ENCODE data around the gene LPP. TPM values are rescaled to one million over a fixed set of nuclear protein-coding genes. Genes with fewer than 3 reads are reported as not detected.

LPP gene
- total RNA-seq, 8 experiments from 2014 or later: 6.0 to 77.8 (median 15.4) TPM

DNA sequence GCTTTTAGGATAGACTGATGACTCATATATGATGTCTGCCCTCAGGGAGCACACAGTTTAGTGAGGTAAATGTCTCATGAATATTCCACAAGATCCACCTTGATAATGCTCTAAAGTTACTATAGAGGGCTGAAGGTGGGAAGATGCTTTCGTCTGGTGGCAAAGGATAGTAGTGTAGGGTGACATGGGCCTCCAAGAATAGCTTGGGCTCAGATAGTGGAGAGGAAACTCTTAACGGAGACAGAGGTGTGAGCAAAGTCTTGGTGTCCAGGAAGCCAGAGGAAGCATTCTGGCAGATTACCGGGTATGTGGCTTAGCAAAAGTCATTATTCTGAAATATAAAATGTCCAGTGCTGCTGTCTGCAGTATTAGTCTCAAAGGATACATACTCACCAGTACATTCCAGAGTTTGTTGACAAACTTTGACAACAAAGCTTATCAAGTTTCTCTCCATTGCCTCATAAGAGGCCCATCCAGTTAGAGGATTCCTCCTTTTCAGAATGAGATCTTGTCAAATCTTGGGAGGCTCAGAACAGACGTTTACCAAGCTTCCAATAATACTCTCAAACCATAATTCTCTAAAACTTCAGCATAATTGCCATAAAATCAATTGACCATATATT, 316.7 kb downstream of the LPP start:
- 71 to 100% (median 95%) methylated on average over 1 to 4 of the region's 4 CpGs; no CpG with 5 or more reads in 1 of the 10 experiments for WGBS, 10 experiments
- Histone ChIP-seq H3K4me3 (no peak overlapping the region), H3K4me1 (replicated peaks in 1 of 2) (peaks cover 0 to 9% of the 10 kb centered on the region in 2 donors), H3K27ac (no peak overlapping the region)
- no peak for ATAC-seq (replicated peaks in 6 of 8)
- in situ Hi-C loops (cut with MboI; ENCODE audit: low pct_unique_long_range_greater_than_20kb in 2 of 9, low sequenced_read_pairs in 9 of 9, unreplicated experiment in 9 of 9): no loop called here

DNA sequence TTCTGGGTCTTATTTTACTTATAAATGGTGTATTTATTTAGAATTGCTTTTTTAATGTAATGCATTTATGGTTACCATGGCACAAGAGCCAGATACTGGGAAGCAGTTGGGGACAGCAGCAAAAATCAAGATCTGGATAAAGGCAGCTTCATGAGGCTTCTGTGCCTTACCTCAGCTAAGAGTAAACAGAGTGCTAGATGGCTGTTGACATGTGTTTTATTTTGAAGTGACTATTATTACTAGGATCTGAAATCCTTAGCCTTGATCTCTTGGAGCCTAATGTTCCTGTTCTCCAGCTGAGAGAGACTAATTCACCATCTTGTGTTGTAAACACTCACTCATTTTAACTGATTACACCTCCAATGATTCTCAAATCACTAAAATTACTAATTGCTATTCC, 317.8 kb downstream of the LPP start:
- H3K4me3 ChIP-seq: no peak overlapping the region
- peaks cover 0 to 12% of the 10 kb centered on the region in 2 donors for H3K4me1 ChIP-seq (replicated peaks in 1 of 2)
- ATAC-seq (replicated peaks in 6 of 8): peak in 5 of 8 experiments; percentile 32 to 86 (median 42)
- no peak overlapping the region for H3K27ac ChIP-seq
- in situ Hi-C loops (cut with MboI; ENCODE audit: low pct_unique_long_range_greater_than_20kb in 2 of 9, low sequenced_read_pairs in 9 of 9, unreplicated experiment in 9 of 9): no loop called here

DNA sequence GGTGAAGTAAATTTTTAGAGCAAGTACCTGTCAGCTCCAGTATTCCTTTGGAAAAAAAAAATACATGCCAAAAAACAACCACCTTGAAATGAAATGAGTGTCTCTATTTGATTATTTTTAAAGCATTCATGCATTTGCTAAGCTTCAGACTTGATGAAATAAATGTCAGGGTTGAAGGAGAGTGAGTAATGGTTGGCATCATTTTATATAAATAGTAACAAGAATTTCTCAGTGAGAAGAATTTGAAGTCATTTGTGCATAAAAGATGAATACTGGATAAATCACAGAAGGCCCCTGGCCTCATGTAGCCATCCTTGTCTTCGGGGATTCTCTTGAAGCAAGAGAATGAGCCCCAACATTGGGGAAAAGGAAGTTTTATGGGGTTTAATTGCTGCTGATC, 318.4 kb downstream of the LPP start:
- H3K4me3 ChIP-seq: no peak overlapping the region
- WGBS, 10 experiments: 0 to 100% (median 54%) methylated on average over 1 of the region's 1 CpG; no CpG with 5 or more reads in 2 of the 10 experiments
- peak in 5 of 8 experiments; percentile 39 to 67 (median 48) for ATAC-seq (replicated peaks in 6 of 8)

DNA sequence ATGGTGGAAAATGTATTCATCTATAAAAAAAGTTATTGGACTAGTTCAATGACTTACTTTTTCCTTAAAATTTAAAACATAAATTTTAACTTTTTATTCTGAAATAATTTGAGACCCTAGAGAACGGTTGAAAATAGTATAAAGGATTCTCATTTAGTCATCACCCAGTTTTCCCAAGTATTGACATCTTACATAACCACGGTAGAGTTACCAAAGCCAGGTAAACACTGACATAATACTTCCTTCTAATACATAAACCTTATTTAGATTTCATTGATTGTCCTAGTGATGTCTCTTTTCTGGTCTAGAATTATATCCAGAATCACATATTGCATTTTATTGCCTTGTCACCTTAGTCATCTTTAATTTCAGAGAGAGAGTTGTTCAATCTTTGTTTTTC, 319.1 kb downstream of the LPP start:
- Histone ChIP-seq H3K4me1 (replicated peaks in 1 of 2) (peaks cover 5 to 16% of the 10 kb centered on the region in 2 donors), H3K27ac (no peak overlapping the region), H3K4me3 (no peak overlapping the region)
- in situ Hi-C loops (cut with MboI; ENCODE audit: low pct_unique_long_range_greater_than_20kb in 2 of 9, low sequenced_read_pairs in 9 of 9, unreplicated experiment in 9 of 9): no loop called here
- no peak for ATAC-seq (replicated peaks in 6 of 8)
- WGBS, 10 experiments: 71 to 100% (median 94%) methylated on average over 1 to 2 of the region's 2 CpGs

More for the DNA sequence above, 318.4 kb downstream of the LPP start:
- Histone ChIP-seq H3K27ac (no peak overlapping the region), H3K4me1 (replicated peaks in 1 of 2) (peaks cover 5 to 16% of the 10 kb centered on the region in 2 donors)
- in situ Hi-C loops (cut with MboI; ENCODE audit: low pct_unique_long_range_greater_than_20kb in 2 of 9, low sequenced_read_pairs in 9 of 9, unreplicated experiment in 9 of 9): no loop called here

DNA sequence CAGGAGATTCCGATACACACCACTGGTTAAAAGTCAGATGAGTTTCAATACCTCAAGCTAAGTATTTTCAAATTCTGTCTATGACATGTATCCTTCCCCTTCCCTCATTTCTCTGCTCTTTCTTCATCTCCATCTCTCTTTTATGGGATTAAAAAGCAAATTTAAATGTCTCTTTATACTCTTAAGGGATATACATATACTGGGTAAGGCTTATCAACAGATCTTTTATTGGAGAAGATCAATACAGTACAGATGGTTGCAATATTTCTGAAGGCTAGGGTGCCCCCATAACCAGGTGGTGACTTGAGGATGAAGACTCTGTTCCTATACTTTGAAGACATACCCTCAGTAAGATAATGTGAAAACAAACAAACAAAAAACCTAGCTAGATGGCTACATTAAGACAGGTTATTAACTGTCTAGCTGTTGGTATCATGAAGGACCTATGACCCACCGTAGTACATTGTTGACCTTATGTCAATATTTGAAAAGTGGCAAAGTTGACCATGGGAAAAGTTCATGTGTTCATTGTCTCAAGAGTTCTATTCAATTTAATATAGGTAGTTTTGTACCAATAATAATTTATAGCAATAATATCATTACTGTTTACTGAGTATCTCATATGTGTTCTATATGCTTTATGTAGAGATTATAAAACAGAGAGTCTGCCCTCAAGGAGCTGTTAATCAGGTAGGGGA, 319.8 kb downstream of the LPP start:
- in situ Hi-C loops (cut with MboI; ENCODE audit: low pct_unique_long_range_greater_than_20kb in 2 of 9, low sequenced_read_pairs in 9 of 9, unreplicated experiment in 9 of 9): no loop called here
- WGBS, 10 experiments: 80 to 100% (median 100%) methylated on average over 1 to 2 of the region's 2 CpGs
- ATAC-seq (replicated peaks in 6 of 8): no peak
- Histone ChIP-seq H3K4me3 (no peak overlapping the region), H3K27ac (no peak overlapping the region), H3K4me1 (replicated peaks in 1 of 2) (peaks cover 5 to 16% of the 10 kb centered on the region in 2 donors)

DNA sequence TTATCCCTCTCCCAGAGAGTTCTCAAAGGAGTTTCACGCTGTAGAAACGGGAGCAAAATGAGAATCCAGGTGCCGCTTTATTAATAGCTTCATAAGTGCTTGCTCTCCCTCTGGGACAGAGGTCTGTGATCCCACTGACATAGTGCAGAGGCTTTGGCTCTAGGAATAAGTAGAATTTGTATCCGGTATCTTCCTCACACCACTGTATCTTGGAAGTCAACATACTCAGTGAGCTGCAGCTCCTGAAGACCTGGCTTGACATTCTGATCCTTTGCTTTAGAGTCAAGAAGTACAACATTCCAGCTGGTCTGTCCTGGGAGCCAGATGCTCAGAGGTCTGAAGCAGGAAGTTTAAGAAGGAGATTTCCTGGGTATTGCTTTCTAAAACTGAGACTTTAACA, 323.0 kb downstream of the LPP start:
- H3K4me1 ChIP-seq (replicated peaks in 1 of 2): peaks cover 5 to 13% of the 10 kb centered on the region in 2 donors
- in situ Hi-C loops (cut with MboI; ENCODE audit: low pct_unique_long_range_greater_than_20kb in 2 of 9, low sequenced_read_pairs in 9 of 9, unreplicated experiment in 9 of 9): no loop called here
- peak in 3 of 8 experiments; percentile 18 to 35 (median 21) for ATAC-seq (replicated peaks in 6 of 8)
- no peak overlapping the region for H3K4me3 ChIP-seq
- WGBS, 10 experiments: 79 to 100% (median 95%) methylated on average over 1 to 3 of the region's 4 CpGs; no CpG with 5 or more reads in 5 of the 10 experiments
- no peak overlapping the region for H3K27ac ChIP-seq

DNA sequence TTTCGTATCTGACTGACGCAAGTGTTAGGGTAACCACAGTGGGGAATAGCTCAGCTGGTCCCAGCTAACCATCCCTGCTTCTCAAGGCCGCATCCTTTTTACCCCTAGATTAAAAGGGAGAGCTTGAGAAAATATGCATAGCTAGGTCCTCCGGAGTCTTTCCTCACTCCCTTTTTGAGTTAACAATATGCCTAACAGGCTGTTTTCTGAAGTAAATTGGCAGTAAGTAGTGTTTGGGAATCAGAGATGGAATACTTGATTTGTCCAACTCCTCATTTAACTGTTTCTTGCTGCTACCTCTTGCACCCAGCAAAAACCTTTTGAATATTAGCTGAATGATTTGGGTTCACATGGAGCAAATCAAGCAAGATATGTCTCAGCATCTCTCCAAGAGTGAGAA, 326.1 kb downstream of the LPP start:
- ATAC-seq (replicated peaks in 6 of 8): no peak
- 82 to 100% (median 100%) methylated on average over 1 to 4 of the region's 4 CpGs for WGBS, 10 experiments
- Histone ChIP-seq H3K4me1 (replicated peaks in 1 of 2) (peaks cover 5 to 7% of the 10 kb centered on the region in 2 donors), H3K4me3 (no peak overlapping the region), H3K27ac (no peak overlapping the region)
- in situ Hi-C loops (cut with MboI; ENCODE audit: low pct_unique_long_range_greater_than_20kb in 2 of 9, low sequenced_read_pairs in 9 of 9, unreplicated experiment in 9 of 9): no loop called here

DNA sequence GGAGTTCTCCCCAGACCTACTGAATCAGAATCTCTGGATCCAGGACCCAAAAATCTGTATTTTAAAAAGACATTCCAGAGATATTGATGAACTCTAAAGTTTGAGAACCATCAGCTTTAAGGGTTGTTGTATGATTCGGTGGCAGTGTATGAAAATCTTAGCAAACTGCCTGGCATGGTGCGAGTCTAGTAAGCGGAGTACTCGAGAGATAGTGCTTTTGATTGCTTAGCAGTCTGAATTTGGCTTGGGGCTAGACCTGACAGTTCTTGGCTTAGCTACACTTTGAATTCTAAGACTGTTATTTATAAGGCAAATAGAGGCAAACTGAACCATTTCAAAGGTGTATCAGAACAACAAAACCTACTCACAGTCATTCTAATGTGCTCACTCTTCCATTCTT, 329.0 kb downstream of the LPP start:
- in situ Hi-C loops (cut with MboI; ENCODE audit: low pct_unique_long_range_greater_than_20kb in 2 of 9, low sequenced_read_pairs in 9 of 9, unreplicated experiment in 9 of 9): no loop called here
- no peak for ATAC-seq (replicated peaks in 6 of 8)
- Histone ChIP-seq H3K4me3 (no peak overlapping the region), H3K4me1 (replicated peaks in 1 of 2) (no peaks in the 10 kb centered on the region), H3K27ac (no peak overlapping the region)
- WGBS, 10 experiments: 60 to 100% (median 77%) methylated on average over 1 to 4 of the region's 4 CpGs; no CpG with 5 or more reads in 2 of the 10 experiments

DNA sequence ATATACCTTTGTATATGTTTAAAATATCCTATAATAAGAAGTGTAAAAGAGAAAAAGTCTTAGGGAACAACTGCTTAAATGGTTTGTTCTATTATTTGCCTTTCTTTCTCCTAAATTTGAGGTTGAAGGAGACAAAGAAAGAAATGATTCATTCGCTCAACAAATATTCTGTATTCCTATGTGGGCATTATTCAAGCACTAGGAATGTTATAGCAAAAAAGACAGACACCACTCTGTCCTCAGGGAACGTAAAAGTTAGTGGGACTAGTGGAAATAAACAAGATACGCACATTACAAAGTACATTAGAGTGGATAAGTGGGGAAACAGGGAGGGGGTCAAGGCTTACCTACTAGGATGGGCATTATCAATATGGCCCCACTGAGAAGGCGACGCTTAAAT, 332.2 kb downstream of the LPP start:
- in situ Hi-C loops (cut with MboI; ENCODE audit: low pct_unique_long_range_greater_than_20kb in 2 of 9, low sequenced_read_pairs in 9 of 9, unreplicated experiment in 9 of 9): no loop called here
- no peak overlapping the region for H3K27ac ChIP-seq
- no peak for ATAC-seq (replicated peaks in 6 of 8)
- H3K4me1 ChIP-seq (replicated peaks in 1 of 2): peaks cover 0 to 1% of the 10 kb centered on the region in 2 donors
- no peak overlapping the region for H3K4me3 ChIP-seq
- WGBS, 10 experiments: 70 to 100% (median 94%) methylated on average over 1 to 5 of the region's 5 CpGs

DNA sequence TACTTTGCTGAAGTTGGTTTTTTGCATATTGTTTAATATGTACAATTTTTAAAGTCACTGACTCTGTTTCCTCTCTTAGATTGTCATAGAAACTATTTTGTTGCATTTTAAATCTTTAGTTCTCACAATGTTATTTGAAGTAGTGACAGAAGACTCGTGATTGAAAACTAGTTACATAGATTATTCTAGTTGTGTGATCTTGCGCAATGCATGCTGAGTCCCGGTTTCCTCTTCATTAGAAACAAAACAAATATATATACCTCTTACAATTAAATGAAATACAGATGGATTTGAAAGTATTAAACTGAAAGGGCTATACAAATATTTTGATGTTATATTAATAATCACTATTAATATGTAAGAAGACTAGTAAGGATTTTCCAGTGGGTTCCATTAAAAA, 333.0 kb downstream of the LPP start:
- no peak for ATAC-seq (replicated peaks in 6 of 8)
- H3K27ac ChIP-seq: no peak overlapping the region
- H3K4me1 ChIP-seq (replicated peaks in 1 of 2): peaks cover 3 to 4% of the 10 kb centered on the region in 2 donors
- in situ Hi-C loops (cut with MboI; ENCODE audit: low pct_unique_long_range_greater_than_20kb in 2 of 9, low sequenced_read_pairs in 9 of 9, unreplicated experiment in 9 of 9): no loop called here
- H3K4me3 ChIP-seq: no peak overlapping the region
- WGBS, 10 experiments: 68 to 100% (median 84%) methylated on average over 1 to 3 of the region's 3 CpGs; no CpG with 5 or more reads in 2 of the 10 experiments

DNA sequence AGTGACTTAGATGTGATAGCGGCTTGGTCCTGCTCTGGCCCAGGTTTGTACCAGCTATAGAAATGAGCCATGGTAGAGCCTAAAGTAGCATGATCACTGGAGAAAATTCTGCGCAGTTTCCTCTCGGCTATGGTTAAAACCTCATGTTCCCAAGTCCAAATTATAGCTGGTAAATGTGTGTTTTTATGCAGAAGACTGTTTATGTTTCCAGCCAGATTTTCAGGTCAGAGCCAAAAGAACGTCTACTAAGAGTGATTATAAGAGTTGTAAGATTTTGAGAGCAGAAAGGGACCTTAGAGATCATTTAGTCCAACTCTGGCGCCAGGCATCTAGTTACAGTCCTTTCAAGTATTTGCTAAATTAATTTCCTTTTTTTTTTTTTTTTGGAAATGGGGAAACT, 333.7 kb downstream of the LPP start:
- in situ Hi-C loops (cut with MboI; ENCODE audit: low pct_unique_long_range_greater_than_20kb in 2 of 9, low sequenced_read_pairs in 9 of 9, unreplicated experiment in 9 of 9): no loop called here
- peaks cover 3 to 4% of the 10 kb centered on the region in 2 donors for H3K4me1 ChIP-seq (replicated peaks in 1 of 2)
- no peak overlapping the region for H3K4me3 ChIP-seq
- H3K27ac ChIP-seq: no peak overlapping the region
- ATAC-seq (replicated peaks in 6 of 8): no peak
- 89 to 100% (median 96%) methylated on average over 1 to 5 of the region's 5 CpGs; no CpG with 5 or more reads in 3 of the 10 experiments for WGBS, 10 experiments

DNA sequence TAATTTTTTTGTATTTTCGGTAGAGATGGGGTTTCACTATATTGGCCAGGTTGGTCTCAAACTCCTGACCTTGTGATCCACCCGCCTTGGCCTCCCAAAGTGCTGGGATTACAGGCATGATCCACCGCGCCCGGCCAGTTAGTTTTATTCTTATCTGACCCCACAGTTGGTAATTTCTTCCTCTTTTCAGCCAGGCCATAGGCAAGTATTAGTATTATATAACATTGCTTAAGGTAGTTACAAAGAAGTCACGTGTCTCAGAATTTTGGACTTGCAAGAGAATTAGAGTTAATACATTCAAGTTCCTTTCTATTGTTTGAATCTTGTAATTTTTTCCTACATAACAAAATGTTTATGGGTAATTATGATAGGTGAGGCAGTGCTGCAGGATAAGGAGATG, 334.8 kb downstream of the LPP start:
- ATAC-seq (replicated peaks in 6 of 8): no peak
- in situ Hi-C loops (cut with MboI; ENCODE audit: low pct_unique_long_range_greater_than_20kb in 2 of 9, low sequenced_read_pairs in 9 of 9, unreplicated experiment in 9 of 9): no loop called here
- 86 to 100% (median 100%) methylated on average over 1 to 5 of the region's 6 CpGs; no CpG with 5 or more reads in 3 of the 10 experiments for WGBS, 10 experiments

DNA sequence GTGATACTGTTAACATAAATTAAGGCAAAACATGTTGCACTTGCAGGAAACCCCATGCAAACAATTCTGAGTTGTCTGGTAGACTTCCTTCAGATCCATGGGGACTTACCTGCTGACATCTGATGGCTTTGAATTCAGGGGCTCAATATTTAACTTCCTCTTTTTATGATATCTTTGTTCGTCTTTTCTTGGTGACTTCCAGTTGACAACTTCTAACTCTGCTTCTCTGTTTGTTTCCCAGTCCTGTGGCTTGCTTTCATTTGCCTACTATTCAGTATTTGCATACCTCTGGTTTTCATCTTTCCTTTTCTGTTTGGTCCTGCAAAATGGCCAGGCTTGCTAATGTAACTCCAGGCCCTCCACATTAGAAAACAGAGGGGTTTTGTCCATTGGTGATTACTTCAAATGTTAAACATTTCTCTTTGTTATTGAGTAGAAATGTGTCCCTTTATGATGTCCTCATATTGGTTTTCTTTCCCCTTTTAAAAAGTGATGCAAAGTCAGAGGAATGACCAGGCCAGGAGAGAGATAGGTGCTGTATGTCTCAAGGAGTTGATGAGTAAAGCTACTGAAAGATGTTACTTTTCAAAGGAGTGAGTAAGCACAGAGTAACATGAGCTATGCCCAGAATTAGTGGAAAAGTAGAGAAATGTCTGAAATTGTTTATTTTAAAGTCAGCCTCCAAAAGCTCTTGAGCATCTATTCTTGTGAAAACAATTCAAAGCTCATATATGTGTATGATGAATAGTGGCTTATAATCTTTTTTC, 335.9 kb downstream of the LPP start:
- 80 to 100% (median 90%) methylated on average over 1 of the region's 1 CpG; no CpG with 5 or more reads in 2 of the 10 experiments for WGBS, 10 experiments
- no peak overlapping the region for H3K4me3 ChIP-seq
- no peak for ATAC-seq (replicated peaks in 6 of 8)
- in situ Hi-C loops (cut with MboI; ENCODE audit: low pct_unique_long_range_greater_than_20kb in 2 of 9, low sequenced_read_pairs in 9 of 9, unreplicated experiment in 9 of 9): no loop called here
- no peak overlapping the region for H3K27ac ChIP-seq
- H3K4me1 ChIP-seq (replicated peaks in 1 of 2): peaks cover 3 to 4% of the 10 kb centered on the region in 2 donors

More for the DNA sequence above, 334.8 kb downstream of the LPP start:
- H3K27ac ChIP-seq: no peak overlapping the region
- peaks cover 3 to 4% of the 10 kb centered on the region in 2 donors for H3K4me1 ChIP-seq (replicated peaks in 1 of 2)
- no peak overlapping the region for H3K4me3 ChIP-seq
